ENCODE data around the gene SPOCK1. TPM values are rescaled to one million over a fixed set of nuclear protein-coding genes. Genes with fewer than 3 reads are reported as not detected.

The SPOCK1 gene
- total and polyA plus RNA-seq, 7 experiments from 2014 or later = 2.8 TPM; not detected in 6

- no peak for ATAC-seq
- POLR2A ChIA-PET = no interaction called here
- H3K4me3 Mint-ChIP-seq = no peak overlapping the region
These were observed 472.8 kb downstream of the SPOCK1 start for GRCh38 chr5:137026296-137026695.

GRCh38 chr5:137024044-137024443, 475.1 kb downstream of the SPOCK1 start:
- Mint-ChIP-seq H3K36me3 (no peaks in the 10 kb centered on the region), H3K9me3 (peaks cover 0 to 3% (median 0%) of the 10 kb centered on the region in 11 donors), H3K4me1 (no peaks in the 10 kb centered on the region), H3K4me3 (no peak overlapping the region), H3K27ac (no peak overlapping the region), H3K27me3 (peaks cover 0 to 4% (median 2%) of the 10 kb centered on the region in 5 donors)
- Histone ChIP-seq H3K4me1 (ENCODE audit: control insufficient read depth in 2 of 2, insufficient read depth in 2 of 2, low read length in 2 of 2) (no peaks in the 10 kb centered on the region), H3K4me3 (ENCODE audit: low read length) (no peak overlapping the region), H3K27me3 (ENCODE audit: control insufficient read depth in 2 of 2, insufficient read depth in 2 of 2, low read length in 2 of 2) (no peaks in the 10 kb centered on the region), H3K36me3 (ENCODE audit: control insufficient read depth in 2 of 3, insufficient read depth in 3 of 3, low read length in 3 of 3) (no peaks in the 10 kb centered on the region), H3K27ac (ENCODE audit: low read depth, low read length) (no peak overlapping the region), H3K9me3 (ENCODE audit: control insufficient read depth in 2 of 3, low read length in 3 of 3) (no peaks in the 10 kb centered on the region)
- CTCF ChIA-PET = no interaction called here
- POLR2A ChIA-PET = no interaction called here
- intact Hi-C loops (cut with micrococcal nuclease) = no loop called here
- DNase-seq = no peak
- ATAC-seq = no peak

More at GRCh38 chr5:137026296-137026695, 472.8 kb downstream of the SPOCK1 start:
- H3K27me3 ChIP-seq (ENCODE audit: control insufficient read depth in 2 of 2, insufficient read depth in 2 of 2, low read length in 2 of 2) = no peaks in the 10 kb centered on the region
- H3K9me3 Mint-ChIP-seq = peaks cover 0 to 3% (median 0%) of the 10 kb centered on the region in 11 donors
- no peaks in the 10 kb centered on the region for H3K4me1 Mint-ChIP-seq
- H3K27me3 Mint-ChIP-seq = peaks cover 0 to 4% (median 2%) of the 10 kb centered on the region in 5 donors
- no peak overlapping the region for H3K4me3 ChIP-seq (ENCODE audit: low read length)
- H3K27ac Mint-ChIP-seq = no peak overlapping the region
- CTCF ChIA-PET = no interaction called here
- no peaks in the 10 kb centered on the region for H3K36me3 ChIP-seq (ENCODE audit: control insufficient read depth in 2 of 3, insufficient read depth in 3 of 3, low read length in 3 of 3)
- intact Hi-C loops (cut with micrococcal nuclease) = no loop called here
- no peak overlapping the region for H3K27ac ChIP-seq (ENCODE audit: low read depth, low read length)
- no peaks in the 10 kb centered on the region for H3K4me1 ChIP-seq (ENCODE audit: control insufficient read depth in 2 of 2, insufficient read depth in 2 of 2, low read length in 2 of 2)
- no peaks in the 10 kb centered on the region for H3K36me3 Mint-ChIP-seq
- H3K9me3 ChIP-seq (ENCODE audit: control insufficient read depth in 2 of 3, low read length in 3 of 3) = no peaks in the 10 kb centered on the region
- no peak for DNase-seq

GRCh38 chr5:137023371-137023770, 475.8 kb downstream of the SPOCK1 start:
- H3K4me3 ChIP-seq (ENCODE audit: low read length) = no peak overlapping the region
- no peak for ATAC-seq
- no peak overlapping the region for H3K27ac Mint-ChIP-seq
- H3K36me3 ChIP-seq (ENCODE audit: control insufficient read depth in 2 of 3, insufficient read depth in 3 of 3, low read length in 3 of 3) = no peaks in the 10 kb centered on the region
- H3K4me1 ChIP-seq (ENCODE audit: control insufficient read depth in 2 of 2, insufficient read depth in 2 of 2, low read length in 2 of 2) = no peaks in the 10 kb centered on the region
- POLR2A ChIA-PET = no interaction called here
- H3K9me3 ChIP-seq (ENCODE audit: control insufficient read depth in 2 of 3, low read length in 3 of 3) = no peaks in the 10 kb centered on the region
- H3K4me3 Mint-ChIP-seq = no peak overlapping the region
- CTCF ChIA-PET = no interaction called here
- peaks cover 0 to 3% (median 0%) of the 10 kb centered on the region in 11 donors for H3K9me3 Mint-ChIP-seq
- intact Hi-C loops (cut with micrococcal nuclease) = no loop called here
- H3K27ac ChIP-seq (ENCODE audit: low read depth, low read length) = no peak overlapping the region
- no peaks in the 10 kb centered on the region for H3K4me1 Mint-ChIP-seq
- peaks cover 0 to 4% (median 2%) of the 10 kb centered on the region in 5 donors for H3K27me3 Mint-ChIP-seq
- H3K27me3 ChIP-seq (ENCODE audit: control insufficient read depth in 2 of 2, insufficient read depth in 2 of 2, low read length in 2 of 2) = no peaks in the 10 kb centered on the region
- H3K36me3 Mint-ChIP-seq = no peaks in the 10 kb centered on the region
- DNase-seq = no peak

GRCh38 chr5:137022725-137023124, 476.4 kb downstream of the SPOCK1 start:
- Histone ChIP-seq H3K36me3 (ENCODE audit: control insufficient read depth in 2 of 3, insufficient read depth in 3 of 3, low read length in 3 of 3) (no peaks in the 10 kb centered on the region), H3K4me1 (ENCODE audit: control insufficient read depth in 2 of 2, insufficient read depth in 2 of 2, low read length in 2 of 2) (no peaks in the 10 kb centered on the region), H3K4me3 (ENCODE audit: low read length) (no peak overlapping the region), H3K9me3 (ENCODE audit: control insufficient read depth in 2 of 3, low read length in 3 of 3) (no peaks in the 10 kb centered on the region), H3K27ac (ENCODE audit: low read depth, low read length) (no peak overlapping the region), H3K27me3 (ENCODE audit: control insufficient read depth in 2 of 2, insufficient read depth in 2 of 2, low read length in 2 of 2) (no peaks in the 10 kb centered on the region)
- ChIA-PET CTCF (interaction anchor here (0.8 kb wide), 1 partner anchor 404 kb away, joined by 3 read pairs; no protein-coding TSS in a partner anchor), POLR2A (no interaction called here)
- H3K4me3 Mint-ChIP-seq = no peak overlapping the region
- H3K9me3 Mint-ChIP-seq = peaks cover 0 to 3% (median 0%) of the 10 kb centered on the region in 11 donors
- DNase-seq (no peak), ATAC-seq (no peak)
- no peak overlapping the region for H3K27ac Mint-ChIP-seq
- H3K27me3 Mint-ChIP-seq = peaks cover 0 to 4% (median 2%) of the 10 kb centered on the region in 5 donors
- no peaks in the 10 kb centered on the region for H3K4me1 Mint-ChIP-seq
- no peaks in the 10 kb centered on the region for H3K36me3 Mint-ChIP-seq
- intact Hi-C loops (cut with micrococcal nuclease) = no loop called here

GRCh38 chr5:137022043-137022442, 477.1 kb downstream of the SPOCK1 start:
- no peaks in the 10 kb centered on the region for H3K4me1 ChIP-seq (ENCODE audit: control insufficient read depth in 2 of 2, insufficient read depth in 2 of 2, low read length in 2 of 2)
- CTCF ChIA-PET = interaction anchor here (0.8 kb wide), 1 partner anchor 405 kb away, joined by 3 read pairs; no protein-coding TSS in a partner anchor
- intact Hi-C loops (cut with micrococcal nuclease) = no loop called here
- Mint-ChIP-seq H3K4me1 (no peaks in the 10 kb centered on the region), H3K27me3 (peaks cover 0 to 4% (median 2%) of the 10 kb centered on the region in 5 donors), H3K4me3 (no peak overlapping the region), H3K9me3 (peaks cover 0 to 3% (median 0%) of the 10 kb centered on the region in 11 donors), H3K36me3 (no peaks in the 10 kb centered on the region), H3K27ac (no peak overlapping the region)
- H3K27ac ChIP-seq (ENCODE audit: low read depth, low read length) = no peak overlapping the region
- ATAC-seq = no peak
- H3K9me3 ChIP-seq (ENCODE audit: control insufficient read depth in 2 of 3, low read length in 3 of 3) = no peaks in the 10 kb centered on the region
- DNase-seq = no peak
- no peak overlapping the region for H3K4me3 ChIP-seq (ENCODE audit: low read length)
- no peaks in the 10 kb centered on the region for H3K36me3 ChIP-seq (ENCODE audit: control insufficient read depth in 2 of 3, insufficient read depth in 3 of 3, low read length in 3 of 3)
- POLR2A ChIA-PET = no interaction called here
- no peaks in the 10 kb centered on the region for H3K27me3 ChIP-seq (ENCODE audit: control insufficient read depth in 2 of 2, insufficient read depth in 2 of 2, low read length in 2 of 2)

- no peaks in the 10 kb centered on the region for H3K4me1 Mint-ChIP-seq
- H3K9me3 Mint-ChIP-seq = peaks cover 0 to 5% (median 0%) of the 10 kb centered on the region in 11 donors
- no peak overlapping the region for H3K4me3 ChIP-seq (ENCODE audit: low read length)
- no peaks in the 10 kb centered on the region for H3K36me3 Mint-ChIP-seq
- POLR2A ChIA-PET = no interaction called here
- no peaks in the 10 kb centered on the region for H3K9me3 ChIP-seq (ENCODE audit: control insufficient read depth in 2 of 3, low read length in 3 of 3)
- no peaks in the 10 kb centered on the region for H3K27me3 ChIP-seq (ENCODE audit: control insufficient read depth in 2 of 2, insufficient read depth in 2 of 2, low read length in 2 of 2)
- H3K4me3 Mint-ChIP-seq = no peak overlapping the region
- no peak overlapping the region for H3K27ac Mint-ChIP-seq
- peaks cover 0 to 2% (median 0%) of the 10 kb centered on the region in 5 donors for H3K27me3 Mint-ChIP-seq
- DNase-seq (no peak), ATAC-seq (no peak)
- no peaks in the 10 kb centered on the region for H3K4me1 ChIP-seq (ENCODE audit: control insufficient read depth in 2 of 2, insufficient read depth in 2 of 2, low read length in 2 of 2)
- H3K27ac ChIP-seq (ENCODE audit: low read depth, low read length) = no peak overlapping the region
- intact Hi-C loops (cut with micrococcal nuclease) = no loop called here
- CTCF ChIA-PET = no interaction called here
- H3K36me3 ChIP-seq (ENCODE audit: control insufficient read depth in 2 of 3, insufficient read depth in 3 of 3, low read length in 3 of 3) = no peaks in the 10 kb centered on the region
These were observed 479.9 kb downstream of the SPOCK1 start for GRCh38 chr5:137019229-137019628.

GRCh38 chr5:137016783-137017324, 482.3 kb downstream of the SPOCK1 start:
- ATAC-seq = no peak
- CTCF ChIA-PET = no interaction called here
- H3K36me3 Mint-ChIP-seq = no peaks in the 10 kb centered on the region
- Histone ChIP-seq H3K36me3 (ENCODE audit: control insufficient read depth in 2 of 3, insufficient read depth in 3 of 3, low read length in 3 of 3) (no peaks in the 10 kb centered on the region), H3K4me3 (ENCODE audit: low read length) (no peak overlapping the region), H3K27me3 (ENCODE audit: control insufficient read depth in 2 of 2, insufficient read depth in 2 of 2, low read length in 2 of 2) (no peaks in the 10 kb centered on the region), H3K27ac (ENCODE audit: low read depth, low read length) (no peak overlapping the region), H3K9me3 (ENCODE audit: control insufficient read depth in 2 of 3, low read length in 3 of 3) (no peaks in the 10 kb centered on the region), H3K4me1 (ENCODE audit: control insufficient read depth in 2 of 2, insufficient read depth in 2 of 2, low read length in 2 of 2) (no peaks in the 10 kb centered on the region)
- DNase-seq = no peak
- no peaks in the 10 kb centered on the region for H3K4me1 Mint-ChIP-seq
- POLR2A ChIA-PET = no interaction called here
- H3K4me3 Mint-ChIP-seq = no peak overlapping the region
- H3K27ac Mint-ChIP-seq = no peak overlapping the region
- no peaks in the 10 kb centered on the region for H3K27me3 Mint-ChIP-seq
- peaks cover 0 to 5% (median 0%) of the 10 kb centered on the region in 11 donors for H3K9me3 Mint-ChIP-seq
- intact Hi-C loops (cut with micrococcal nuclease) = no loop called here

Data from naive thymus-derived CD4-positive, alpha-beta T cell (primary cell).